Panc1 (cell line): Measurements from ENCODE around the gene NOTCH4.

Experiments used
- CTCF ChIP-seq: fragments of 450-650 bp; IDR thresholded peaks from 2 replicates; pipeline ENCODE4 v1.5.1; 2017; ENCODE audit warnings: mild to moderate bottlenecking
- POLR2AphosphoS5 ChIP-seq: IDR thresholded peaks from 2 replicates; pipeline ENCODE4 v1.6.1; 2012; ENCODE audit warnings: mild to moderate bottlenecking, low read depth, low read length, moderate library complexity
- REST ChIP-seq, 2 experiments: IDR thresholded peaks; 2 replicates each; pipeline ENCODE4 v1.6.1; 2011 to 2012; ENCODE audit warnings: low read depth in 2 of 2, control low read depth in 1 of 2, low read length in 1 of 2, mild to moderate bottlenecking in 1 of 2, moderate library complexity in 1 of 2; ENCODE audit not compliant: insufficient read depth in 1 of 2

- no peak for TF ChIP-seq CTCF
- TF ChIP-seq POLR2AphosphoS5: no peak
- TF ChIP-seq REST (IDR thresholded peaks at IDR 0.05; ENCODE audit: insufficient read depth in 1 of 2, low read depth in 2 of 2, low read length in 1 of 2): no peak
These were observed 31.2 kb downstream of the NOTCH4 start, which contains the start of gene GPSM3 for GRCh38 chr6:32192608-32193039.
